GM19023 (cell line): ENCODE measurements around the gene CELF2.
"Not testable (repeated sequence)": the region's sequence is repeated elsewhere in the genome, so short reads cannot be mapped to it uniquely, and the experiment has no call there.

Experiments used
- ATAC-seq: cut with Tn5 transposase; IDR thresholded peaks from one replicate; pipeline ENCODE4 v1.9.1; 2021; ENCODE audit warnings: mild to moderate bottlenecking, moderate library complexity; ENCODE audit not compliant: unreplicated experiment

The CELF2 gene

GRCh38 chr10:11120711-11121110 is 103.0 kb downstream of the CELF2 start:
- no peak for ATAC-seq

GRCh38 chr10:11123892-11124291 is 106.2 kb downstream of the CELF2 start:
- ATAC-seq, result not testable (repeated sequence)

DNA sequence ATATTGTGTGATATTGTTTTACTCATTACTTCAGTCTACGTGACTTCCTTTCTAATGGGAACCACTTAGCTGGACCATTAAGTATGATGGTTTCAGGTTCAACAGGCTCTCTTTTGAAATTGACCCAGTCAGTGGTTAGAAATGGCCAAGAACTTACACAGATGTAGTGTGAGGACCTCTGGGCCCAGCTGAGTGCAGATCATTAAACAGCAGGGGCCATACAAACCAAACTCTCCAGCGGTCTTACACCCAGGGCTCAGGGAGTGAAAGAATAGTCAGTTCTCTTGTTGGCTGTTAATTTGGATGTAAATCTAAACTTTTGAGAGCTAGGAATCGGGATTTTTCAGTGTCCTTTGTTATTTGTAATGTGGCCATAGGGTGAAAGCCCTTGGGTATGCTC is 107.3 kb downstream of the CELF2 start:
- no peak for ATAC-seq

DNA sequence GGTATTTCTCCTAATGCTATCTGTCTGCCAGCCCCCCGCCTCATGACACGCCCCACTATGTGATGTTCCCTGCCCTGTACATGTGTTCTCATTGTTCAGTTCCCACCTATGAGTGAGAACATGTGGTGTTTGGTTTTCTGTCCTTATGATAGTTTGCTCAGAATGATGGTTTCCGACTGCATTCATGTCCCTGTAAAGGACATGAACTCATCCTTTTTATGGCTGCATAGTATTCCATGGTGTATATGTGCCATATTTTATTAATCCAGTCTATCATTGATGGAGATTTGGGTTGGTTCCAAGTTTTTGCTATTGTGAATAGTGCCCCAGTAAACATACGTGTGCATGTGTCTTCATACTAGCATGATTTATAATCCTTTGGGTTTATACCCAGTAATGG is 109.3 kb downstream of the CELF2 start:
- not testable (repeated sequence) for ATAC-seq

DNA sequence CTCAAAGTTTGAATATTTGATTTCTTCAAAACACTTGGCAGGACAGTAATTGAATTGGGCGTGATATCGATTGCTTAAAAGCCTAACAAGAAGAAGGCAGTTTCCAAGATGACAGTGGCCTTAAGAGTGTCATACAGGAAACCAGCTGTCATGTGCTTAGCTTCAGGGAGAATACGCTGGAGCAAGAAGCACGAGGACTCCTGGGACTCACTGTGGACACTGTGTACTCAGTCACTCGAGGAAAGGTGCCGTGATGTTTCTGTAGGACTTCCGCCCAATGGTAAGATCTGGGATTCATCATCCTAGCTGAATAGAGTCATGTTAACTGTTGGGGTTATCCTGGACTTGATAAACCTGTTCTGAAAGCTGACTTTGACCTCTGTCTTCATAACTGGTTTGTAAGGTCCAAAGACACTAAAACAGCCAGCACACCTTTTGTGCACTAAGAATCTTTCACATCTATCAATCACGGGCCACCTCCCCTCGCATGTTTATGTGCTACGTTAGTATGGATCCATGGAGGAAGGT is 113.5 kb downstream of the CELF2 start:
- ATAC-seq, result no peak

- ATAC-seq, result no peak
Observed at GRCh38 chr10:11134411-11134810, 116.7 kb downstream of the CELF2 start.

- no peak for ATAC-seq
Observed at GRCh38 chr10:11135709-11136108, 118.0 kb downstream of the CELF2 start.

- no peak for ATAC-seq
Observed at GRCh38 chr10:11138314-11139033, 120.8 kb downstream of the CELF2 start.

DNA sequence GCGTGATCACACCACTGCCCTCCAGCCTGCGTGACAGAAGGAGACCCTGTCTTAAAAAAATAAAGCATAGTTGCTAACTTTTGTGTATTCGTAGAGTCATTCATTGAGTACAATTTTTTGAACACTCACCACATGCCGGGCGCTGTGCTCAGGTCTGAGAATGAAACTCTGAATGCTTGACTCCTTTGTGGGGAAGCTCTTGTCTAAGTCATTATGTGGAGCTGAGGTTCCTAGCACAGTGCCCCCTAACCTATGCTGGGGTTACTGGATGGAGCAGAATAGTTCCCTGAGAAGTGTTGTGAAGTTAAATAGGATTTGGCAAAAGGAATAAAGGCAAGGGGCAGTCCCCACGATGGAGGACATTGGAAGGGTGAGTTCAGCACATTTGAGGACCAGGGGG is 123.3 kb downstream of the CELF2 start:
- no peak for ATAC-seq

- ATAC-seq, result no peak
Observed at GRCh38 chr10:11141571-11142091, 124.0 kb downstream of the CELF2 start.

GRCh38 chr10:11142777-11143176 is 125.1 kb downstream of the CELF2 start:
- no peak for ATAC-seq

GRCh38 chr10:11143242-11143641 is 125.6 kb downstream of the CELF2 start:
- no peak for ATAC-seq

DNA sequence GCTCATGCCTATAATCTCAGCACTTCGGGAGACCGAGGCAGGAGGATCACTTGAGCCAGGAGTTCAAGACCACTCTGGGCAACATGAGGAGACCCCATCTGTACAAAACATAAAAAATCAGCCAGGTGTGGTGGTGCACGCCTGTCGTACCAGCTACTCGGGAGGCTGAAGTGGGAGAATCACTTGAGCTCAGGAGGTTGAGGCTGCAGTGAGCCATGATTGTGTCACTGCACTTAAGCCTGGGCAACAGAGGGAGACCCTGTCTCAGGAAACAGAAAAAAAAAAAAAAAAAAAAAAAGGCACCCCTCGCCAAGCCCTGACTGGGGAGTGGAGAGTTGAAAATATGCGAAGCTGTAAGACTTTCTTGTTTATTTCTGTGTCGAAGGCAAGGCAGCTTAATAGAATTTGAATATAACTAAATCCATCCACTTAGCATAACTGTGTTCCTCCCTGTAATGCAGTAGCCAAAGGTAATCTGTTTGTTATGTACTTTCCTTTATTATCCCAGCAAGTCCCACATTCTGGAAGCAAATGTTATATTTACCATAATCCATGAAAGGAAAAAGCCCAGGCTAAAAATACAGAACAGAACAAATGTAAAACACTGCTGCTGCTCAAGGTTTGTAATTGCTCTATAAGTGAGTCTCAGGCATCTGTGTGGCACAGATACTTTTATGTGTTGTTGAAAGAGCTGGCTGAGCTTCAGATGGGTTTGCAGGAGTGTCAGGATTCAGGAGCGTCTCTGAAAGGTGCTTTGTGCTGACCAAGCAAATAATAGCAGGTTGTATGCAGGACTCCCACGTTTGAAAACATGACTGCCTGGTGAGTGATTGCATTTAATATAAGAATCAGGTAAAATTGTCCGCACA is 127.2 kb downstream of the CELF2 start:
- peak; percentile 15 for ATAC-seq

DNA sequence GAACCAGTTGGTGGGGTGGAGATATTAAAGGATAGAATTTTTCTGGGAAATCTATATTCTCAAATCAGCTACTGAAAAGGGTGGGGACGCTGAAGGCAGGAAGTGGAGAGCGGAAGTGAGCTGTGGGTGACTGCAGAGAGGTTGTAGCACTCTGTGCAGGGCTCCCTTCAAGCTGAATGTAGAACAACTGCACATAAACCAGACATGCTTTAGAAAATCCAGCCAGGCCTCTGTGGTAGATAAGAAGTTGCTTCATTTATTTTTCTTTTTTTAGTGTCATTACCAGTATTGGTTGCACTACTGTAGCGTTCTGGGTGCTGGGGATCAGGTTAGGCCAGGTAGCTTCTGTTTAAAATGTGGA is 127.8 kb downstream of the CELF2 start:
- ATAC-seq, result peak; percentile 87

GRCh38 chr10:11146402-11147171 is 128.9 kb downstream of the CELF2 start:
- no peak for ATAC-seq

DNA sequence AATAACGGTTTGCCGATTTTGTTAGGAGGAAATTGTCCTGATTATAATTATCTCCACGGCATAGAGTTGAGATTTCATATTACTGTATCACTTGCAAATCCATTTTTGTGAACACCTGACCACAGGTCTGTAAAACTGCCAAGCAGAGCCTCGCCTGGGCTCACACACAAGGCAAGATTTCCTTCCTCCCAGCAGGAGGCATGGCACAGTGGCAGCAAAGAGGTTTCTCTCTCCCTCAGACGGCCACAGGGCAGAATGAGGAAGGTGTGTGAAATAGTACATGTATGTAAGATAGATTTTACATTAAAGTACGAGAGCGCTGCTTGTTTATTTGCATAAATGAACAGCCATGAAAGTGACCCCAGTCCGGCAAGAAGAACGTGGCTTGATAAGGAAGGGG is 130.1 kb downstream of the CELF2 start:
- no peak for ATAC-seq

GRCh38 chr10:11148142-11149028 is 130.7 kb downstream of the CELF2 start:
- no peak for ATAC-seq

DNA sequence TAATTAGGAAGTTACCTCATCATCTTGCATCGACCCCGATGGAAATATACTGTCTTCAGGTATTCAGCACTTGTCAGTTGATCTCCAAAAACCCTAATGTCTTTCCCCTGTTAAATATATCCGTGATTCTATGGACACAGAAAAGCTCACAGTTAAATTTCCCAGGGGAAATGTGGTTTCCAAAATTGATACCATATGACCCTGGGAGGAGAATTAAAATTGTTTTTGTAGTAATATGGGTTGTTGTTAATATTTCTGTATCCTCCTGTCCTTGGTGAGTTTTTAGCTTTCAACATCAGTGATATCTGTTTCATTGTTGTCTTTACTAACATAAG is 132.1 kb downstream of the CELF2 start:
- no peak for ATAC-seq

- no peak for ATAC-seq
Observed at GRCh38 chr10:11150231-11150731, 132.6 kb downstream of the CELF2 start.

DNA sequence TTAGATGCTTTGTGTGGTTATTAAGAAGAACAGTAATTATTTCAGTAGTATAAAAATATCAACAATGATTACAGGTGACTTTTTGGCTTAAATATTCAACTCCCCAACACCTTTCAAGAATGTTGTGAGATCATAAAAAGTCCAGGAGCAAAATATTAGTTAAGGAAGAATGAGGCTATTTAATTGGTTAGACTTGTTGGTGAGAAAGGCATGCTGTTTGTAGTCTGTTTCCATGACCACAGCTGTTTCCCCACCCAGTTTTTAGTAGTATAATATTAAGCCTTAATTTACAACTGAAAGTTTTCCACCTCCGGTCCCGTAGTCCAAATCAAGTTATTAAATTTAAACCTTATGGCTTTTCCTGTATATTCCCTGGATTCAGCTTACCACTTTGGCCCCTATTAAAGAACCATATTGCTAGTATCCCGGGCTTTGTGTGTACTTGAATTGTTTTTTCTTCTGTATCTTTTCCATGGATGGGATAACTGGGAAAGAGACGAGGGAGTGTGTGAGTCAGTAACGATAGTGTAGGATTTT is 133.3 kb downstream of the CELF2 start:
- no peak for ATAC-seq
